DOHH2 (cell line): Measurements from ENCODE around the gene KDM4F.

Experiments used
- H3F3A ChIP-seq: fragments of 200-600 bp; sonication (generic), shearing (Covaris generic); 2 replicates; pipeline ENCODE4 v1.6.0; 2016; ENCODE audit warnings: antibody characterized with exemption, mild to moderate bottlenecking; ENCODE audit not compliant: control insufficient read depth, insufficient read depth
- H3K27ac ChIP-seq: fragments of 200-600 bp; sonication (generic); 2 replicates; pipeline ENCODE4 v1.5.1; 2014; ENCODE audit warnings: low read depth, mild to moderate bottlenecking, low read length, moderate library complexity
- H3K27me3 ChIP-seq: fragments of 200-600 bp; sonication (generic); 2 replicates; pipeline ENCODE4 v1.6.1; 2014; ENCODE audit warnings: mild to moderate bottlenecking, low read length, mixed read lengths; ENCODE audit not compliant: control insufficient read depth
- H3K36me3 ChIP-seq: fragments of 200-600 bp; sonication (generic); 2 replicates; pipeline ENCODE4 v1.6.1; 2014; ENCODE audit warnings: mild to moderate bottlenecking, low read length, moderate library complexity, mixed read lengths; ENCODE audit not compliant: control insufficient read depth
- H3K4me1 ChIP-seq: fragments of 200-600 bp; sonication (generic); 2 replicates; pipeline ENCODE4 v1.6.1; 2014; ENCODE audit warnings: mild to moderate bottlenecking, low read length, mixed read lengths; ENCODE audit not compliant: control insufficient read depth
- H3K4me2 ChIP-seq: fragments of 200-600 bp; sonication (generic); 2 replicates; pipeline ENCODE4 v1.6.0; 2014; ENCODE audit warnings: mild to moderate bottlenecking, low read length, moderate library complexity
- H3K4me3 ChIP-seq: fragments of 200-600 bp; sonication (generic); 2 replicates; pipeline ENCODE4 v1.5.1; 2014; ENCODE audit warnings: mild to moderate bottlenecking, low read length, mixed read lengths
- H3K79me2 ChIP-seq: fragments of 200-600 bp; sonication (generic); 2 replicates; pipeline ENCODE4 v1.6.1; 2014; ENCODE audit warnings: mild to moderate bottlenecking, low read length, mixed read lengths; ENCODE audit not compliant: control insufficient read depth
- H3K9me2 ChIP-seq: fragments of 200-600 bp; sonication (generic); replicated peaks from 2 replicates; pipeline ENCODE4 v1.6.1; 2014; ENCODE audit warnings: mild to moderate bottlenecking, low read length, mixed read lengths; ENCODE audit not compliant: control insufficient read depth
- H3K9me3 ChIP-seq: fragments of 200-600 bp; sonication (generic); 2 replicates; pipeline ENCODE4 v1.6.1; 2014; ENCODE audit warnings: antibody characterized with exemption, low read length, mixed read lengths; ENCODE audit not compliant: control insufficient read depth, insufficient read depth
- H4K20me1 ChIP-seq: fragments of 200-600 bp; sonication (generic); 2 replicates; pipeline ENCODE4 v1.6.0; 2014; ENCODE audit warnings: low read depth, mild to moderate bottlenecking, antibody characterized with exemption, low read length, moderate library complexity; ENCODE audit not compliant: control insufficient read depth, insufficient read depth
- CTCF ChIP-seq: fragments of 200-600 bp; sonication (generic); IDR thresholded peaks from one replicate; pipeline ENCODE4 v1.5.1; 2014; ENCODE audit warnings: antibody characterized with exemption, mild to moderate bottlenecking, low read depth, low read length; ENCODE audit not compliant: poor library complexity, severe bottlenecking
- EZH2phosphoT487 ChIP-seq: fragments of 200-600 bp; sonication (generic); IDR thresholded peaks from 2 replicates; pipeline ENCODE4 v1.6.1; 2017; ENCODE audit warnings: borderline replicate concordance, mild to moderate bottlenecking, antibody characterized with exemption, low read length, moderate library complexity, mixed read lengths

The KDM4F gene

DNA sequence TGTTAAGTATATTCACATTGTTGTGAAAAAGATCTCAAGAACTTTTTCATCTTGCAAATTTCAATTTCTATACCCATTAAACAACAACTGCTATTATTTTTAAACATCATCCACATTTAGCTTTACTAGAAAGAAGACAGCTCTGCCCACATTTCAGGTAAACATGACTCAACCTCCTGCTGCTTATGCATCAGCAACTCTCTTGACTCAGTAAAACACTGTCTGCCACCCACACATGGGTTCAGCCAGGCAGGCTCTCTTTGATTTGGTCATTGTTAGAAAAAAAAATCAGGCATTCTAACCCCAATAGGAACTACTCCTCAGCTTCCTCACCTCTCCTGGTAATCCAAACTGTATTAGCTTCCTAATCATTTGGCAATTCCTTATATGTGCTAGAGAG is 35.3 kb downstream of the KDM4F start:
- Histone ChIP-seq H3K9me2 (no peaks in the 10 kb centered on the region), H3K36me3 (no peaks in the 10 kb centered on the region), H3K27ac (no peak overlapping the region), H3K4me3 (no peak overlapping the region), H3K27me3 (no peaks in the 10 kb centered on the region), H3K4me2 (no peak overlapping the region), H3K4me1 (peaks cover 11% of the 10 kb centered on the region), H3K9me3 (no peaks in the 10 kb centered on the region), H4K20me1 (no peaks in the 10 kb centered on the region), H3F3A (no peaks in the 10 kb centered on the region), H3K79me2 (no peaks in the 10 kb centered on the region)
- no peak for TF ChIP-seq EZH2phosphoT487

- Histone ChIP-seq H3K4me1 (peaks cover 11% of the 10 kb centered on the region), H3K36me3 (no peaks in the 10 kb centered on the region), H3K27ac (no peak overlapping the region), H3F3A (no peaks in the 10 kb centered on the region), H3K9me3 (no peaks in the 10 kb centered on the region), H3K27me3 (no peaks in the 10 kb centered on the region), H3K4me3 (no peak overlapping the region), H3K9me2 (no peaks in the 10 kb centered on the region), H4K20me1 (no peaks in the 10 kb centered on the region), H3K79me2 (peaks cover under 1% of the 10 kb centered on the region; the same call in 1 of the 2 replicates), H3K4me2 (no peak overlapping the region)
- TF ChIP-seq CTCF (no peak), EZH2phosphoT487 (no peak)
Observed at GRCh38 chr11:95085117-95085816, 36.0 kb downstream of the KDM4F start.

DNA sequence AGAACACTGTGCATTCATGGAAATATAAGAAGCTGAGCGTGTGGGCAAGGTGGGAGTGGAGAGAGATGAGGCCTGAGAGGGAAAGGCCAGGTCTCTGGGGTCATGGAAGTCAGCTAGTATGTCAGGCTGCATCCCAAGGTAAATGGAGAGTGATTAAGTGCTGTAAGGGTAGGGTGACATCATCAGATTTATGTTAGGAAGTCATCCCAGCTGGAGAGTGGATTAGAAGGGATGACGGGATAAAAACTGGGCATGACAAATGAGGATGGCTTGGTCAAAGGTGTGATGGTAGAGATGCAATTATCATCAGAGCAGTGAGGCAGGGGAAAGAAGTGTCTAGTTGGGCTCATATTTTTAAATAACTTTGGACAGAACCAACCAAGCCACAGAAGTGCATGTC is 36.9 kb downstream of the KDM4F start:
- Histone ChIP-seq H3K27me3 (no peaks in the 10 kb centered on the region), H3F3A (no peaks in the 10 kb centered on the region), H3K79me2 (peaks cover 10% of the 10 kb centered on the region), H3K27ac (no peak overlapping the region), H3K9me2 (no peaks in the 10 kb centered on the region), H3K4me3 (no peak overlapping the region), H3K9me3 (no peaks in the 10 kb centered on the region), H3K4me1 (peaks cover 20% of the 10 kb centered on the region), H3K36me3 (no peaks in the 10 kb centered on the region), H3K4me2 (no peak overlapping the region), H4K20me1 (no peaks in the 10 kb centered on the region)
- no peak for TF ChIP-seq EZH2phosphoT487
- no peak for TF ChIP-seq CTCF

DNA sequence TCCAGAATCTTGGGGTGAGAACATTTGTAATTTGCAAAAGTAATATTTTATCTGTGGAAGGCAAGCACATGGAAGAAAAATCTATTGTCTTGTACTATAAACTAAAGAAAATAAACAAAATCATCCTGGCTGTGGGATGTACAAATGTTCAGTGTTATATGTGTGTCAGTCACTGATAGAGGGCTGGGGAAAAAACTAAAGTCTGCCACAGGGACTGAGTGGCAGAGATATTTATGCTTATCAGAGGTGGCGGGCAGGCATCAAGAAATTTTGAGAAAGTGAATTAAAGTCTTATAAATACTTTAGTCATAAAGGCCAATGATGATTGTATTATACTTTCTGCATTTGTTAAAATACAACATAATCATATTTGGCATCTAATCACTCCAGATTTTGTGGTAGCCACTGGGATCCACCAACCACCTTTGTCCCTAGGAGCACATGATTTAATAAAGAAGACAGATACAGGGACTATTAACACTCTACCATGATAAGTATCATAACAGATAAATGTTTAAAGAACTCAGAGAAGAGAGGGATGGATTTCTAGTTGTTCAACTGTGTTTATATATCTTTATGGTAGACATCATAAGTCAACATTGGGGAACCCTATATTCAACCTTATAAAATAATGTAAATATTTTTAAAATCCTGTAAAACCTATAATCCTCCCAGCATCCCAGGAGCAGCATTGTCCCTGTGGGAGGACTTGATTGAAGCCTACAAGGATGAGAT is 37.8 kb downstream of the KDM4F start:
- no peaks in the 10 kb centered on the region for H3K36me3 ChIP-seq
- H3K4me3 ChIP-seq = no peak overlapping the region
- H3K4me2 ChIP-seq = no peak overlapping the region
- H3K9me2 ChIP-seq = no peaks in the 10 kb centered on the region
- H3F3A ChIP-seq = 0 out of 2 replicates have a peak, but pooled peaks cover 2% of the 10 kb centered on the region
- H3K27me3 ChIP-seq = no peaks in the 10 kb centered on the region
- no peak overlapping the region for H3K27ac ChIP-seq
- H4K20me1 ChIP-seq = no peaks in the 10 kb centered on the region
- no peaks in the 10 kb centered on the region for H3K9me3 ChIP-seq
- H3K4me1 ChIP-seq = peaks cover 28% of the 10 kb centered on the region
- TF ChIP-seq CTCF (no peak), EZH2phosphoT487 (no peak)
- H3K79me2 ChIP-seq = peaks cover 14% of the 10 kb centered on the region
